Activated CD4-positive, CD25-positive, alpha-beta regulatory T cell treated with anti-CD3 and anti-CD28 coated beads, Interleukin-2, amount 50 U/mL, for 16 hours (primary cell): Measurements from ENCODE around the gene PRDX2.

Source experiments
- DNase-seq: peaks from one replicate; pipeline ENCODE4 v3.0.0-alpha.2; 2020; ENCODE audit warnings: low read depth, low spot score

PRDX2 gene

GRCh38 chr19:12779162-12779993 lies 22.2 kb downstream of the PRDX2 start:
- DNase-seq = no peak

- no peak for DNase-seq
These were observed 22.8 kb downstream of the PRDX2 start for GRCh38 chr19:12778905-12779161.

GRCh38 chr19:12778017-12778904 lies 23.3 kb downstream of the PRDX2 start:
- DNase-seq = no peak

- peak; percentile 69 for DNase-seq
These were observed 24.2 kb downstream of the PRDX2 start for GRCh38 chr19:12777217-12778016.

- no peak for DNase-seq
These were observed 26.7 kb downstream of the PRDX2 start, which contains the start of gene HOOK2 for GRCh38 chr19:12774588-12775555. HOOK2 (minus strand) TSS chr19:12775552; CDS start chr19:12775449, 103 bp downstream.

GRCh38 chr19:12773571-12773970 lies 28.0 kb downstream of the PRDX2 start:
- DNase-seq = no peak

- no peak for DNase-seq
These were observed 29.3 kb downstream of the PRDX2 start for GRCh38 chr19:12772323-12772722.

- no peak for DNase-seq
These were observed 30.7 kb downstream of the PRDX2 start for GRCh38 chr19:12770922-12771321.

GRCh38 chr19:12769689-12770088 lies 31.9 kb downstream of the PRDX2 start:
- no peak for DNase-seq

- DNase-seq = no peak
These were observed 33.9 kb downstream of the PRDX2 start for GRCh38 chr19:12767666-12768065.

GRCh38 chr19:12767150-12767549 lies 34.5 kb downstream of the PRDX2 start:
- DNase-seq = no peak

GRCh38 chr19:12766051-12766521 lies 35.5 kb downstream of the PRDX2 start:
- DNase-seq = no peak

- DNase-seq = no peak
These were observed 36.9 kb downstream of the PRDX2 start for GRCh38 chr19:12764698-12765097.

- DNase-seq = no peak
These were observed 38.5 kb downstream of the PRDX2 start for GRCh38 chr19:12763100-12763499.

GRCh38 chr19:12759686-12760085 lies 41.9 kb downstream of the PRDX2 start:
- DNase-seq = no peak

- no peak for DNase-seq
These were observed 43.9 kb downstream of the PRDX2 start for GRCh38 chr19:12757544-12758274.

- DNase-seq = no peak
These were observed 45.3 kb downstream of the PRDX2 start for GRCh38 chr19:12756150-12756883.

GRCh38 chr19:12754465-12755196 lies 47.0 kb downstream of the PRDX2 start:
- no peak for DNase-seq
